Stimulated activated CD8-positive, alpha-beta memory T cell treated with anti-CD3 and anti-CD28 coated beads, Interleukin-7, amount 100 ng/mL, for 24 hours (primary cell): ENCODE results near the gene VAMP4.
"Not testable (repeated sequence)": the region's sequence is repeated elsewhere in the genome, so short reads cannot be mapped to it uniquely, and the experiment has no call there.

ENCODE experiments used
- DNase-seq: peaks from one replicate; pipeline ENCODE4 v3.0.0-alpha.2; 2020; ENCODE audit warnings: low read depth

The VAMP4 gene

DNA sequence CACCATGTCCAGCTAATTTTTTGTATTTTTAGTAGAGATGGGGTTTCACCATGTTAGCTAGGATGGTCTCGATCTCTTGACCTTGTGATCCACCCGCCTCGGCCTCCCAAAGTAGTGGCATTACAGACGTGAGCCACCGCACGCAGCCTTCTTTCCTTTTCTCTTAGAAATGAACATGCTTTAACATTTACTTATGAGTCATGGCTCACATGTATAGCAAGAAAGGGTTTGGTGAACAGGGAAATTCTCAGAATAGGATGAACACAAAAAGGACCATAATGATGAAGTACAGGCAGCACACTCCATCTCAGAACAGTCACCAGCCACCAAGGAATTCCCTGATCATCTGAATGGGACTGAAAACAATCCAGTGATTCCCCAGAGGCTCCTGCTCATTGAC, 9.4 kb upstream of the VAMP4 start:
- no peak for DNase-seq

DNA sequence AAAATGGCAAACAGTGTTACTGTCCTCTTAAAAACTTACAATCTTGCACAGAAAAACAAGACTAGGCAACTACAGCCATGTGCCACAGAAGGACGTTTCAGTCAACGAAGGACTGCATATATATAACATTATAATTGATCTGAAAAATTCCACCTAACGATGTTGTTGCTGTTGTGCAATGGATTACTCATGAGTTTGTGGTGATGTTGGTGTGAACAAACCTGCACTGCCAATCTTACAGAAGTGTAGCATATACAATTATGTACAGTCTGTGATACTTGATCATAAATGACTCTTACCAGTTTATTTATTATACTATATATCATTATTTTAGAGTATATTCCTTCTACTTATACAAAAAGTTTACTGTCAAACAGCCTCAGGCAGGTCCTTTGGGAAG, 6.8 kb upstream of the VAMP4 start:
- no peak for DNase-seq

DNA sequence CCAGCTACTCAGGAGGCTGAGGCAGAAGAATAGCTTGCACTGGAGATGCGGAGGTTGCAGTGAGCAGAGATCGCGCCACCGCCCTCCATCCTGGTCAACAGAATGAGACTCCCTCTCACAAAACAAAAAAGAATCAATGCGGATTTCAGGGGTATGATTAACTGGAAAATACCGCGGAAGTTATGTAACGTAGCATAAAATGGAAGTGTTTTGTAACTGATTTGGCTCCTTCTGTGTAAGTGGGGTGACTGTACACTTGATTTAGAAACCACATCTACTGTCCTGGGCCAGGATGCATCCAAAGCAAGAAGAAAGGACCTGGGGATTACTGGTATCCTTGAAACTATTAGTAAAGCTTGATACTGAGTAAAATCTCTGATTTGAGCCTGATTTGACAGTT, 3.1 kb upstream of the VAMP4 start:
- no peak for DNase-seq

GRCh38 chr1:171743081-171743870, 1.4 kb upstream of the VAMP4 start:
- no peak for DNase-seq

GRCh38 chr1:171742577-171742922, 685 bp upstream of the VAMP4 start:
- DNase-seq = no peak

DNA sequence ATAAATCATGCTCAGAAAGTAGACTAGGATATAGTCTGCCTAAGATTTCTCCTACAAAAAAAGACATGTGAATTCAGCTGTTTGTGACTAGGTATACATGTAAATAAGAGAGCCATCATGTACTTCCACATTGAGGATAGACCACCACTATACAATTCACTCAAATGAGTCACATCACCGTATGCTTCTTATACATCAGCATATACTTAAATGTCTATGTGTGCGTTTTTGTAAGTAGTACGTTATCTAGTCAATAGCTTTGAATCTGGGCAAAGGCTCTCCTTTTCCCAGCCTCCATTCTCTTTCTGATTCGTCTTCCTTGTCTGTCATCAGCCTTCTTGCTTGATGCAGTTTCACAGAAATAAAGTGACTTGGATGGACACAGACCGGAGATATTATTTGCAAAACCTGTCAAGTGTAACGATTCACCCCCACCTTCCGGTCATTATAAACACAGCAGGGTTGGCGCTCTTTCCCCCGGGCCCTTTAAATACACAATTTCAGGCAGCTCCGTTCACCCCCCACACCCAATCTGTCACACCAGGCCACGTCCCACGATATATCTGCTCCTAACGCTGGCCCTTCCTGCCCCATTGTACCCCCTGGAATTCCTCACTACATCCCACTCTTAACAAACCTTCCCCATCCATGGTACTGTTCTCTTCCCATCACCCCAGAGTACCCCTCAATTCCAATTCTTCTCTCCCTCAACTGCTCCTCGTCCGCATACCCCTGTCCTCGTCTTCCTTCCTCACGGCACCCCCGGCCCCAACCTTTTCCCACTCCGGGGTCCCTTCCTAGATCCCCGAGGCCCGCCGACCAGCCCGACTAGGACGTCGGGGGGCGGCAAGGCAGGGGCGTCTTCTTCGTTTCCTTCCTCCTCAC, 636 bp downstream of the VAMP4 start:
- no peak for DNase-seq

GRCh38 chr1:171740356-171740863, 1.5 kb downstream of the VAMP4 start:
- DNase-seq = no peak

DNA sequence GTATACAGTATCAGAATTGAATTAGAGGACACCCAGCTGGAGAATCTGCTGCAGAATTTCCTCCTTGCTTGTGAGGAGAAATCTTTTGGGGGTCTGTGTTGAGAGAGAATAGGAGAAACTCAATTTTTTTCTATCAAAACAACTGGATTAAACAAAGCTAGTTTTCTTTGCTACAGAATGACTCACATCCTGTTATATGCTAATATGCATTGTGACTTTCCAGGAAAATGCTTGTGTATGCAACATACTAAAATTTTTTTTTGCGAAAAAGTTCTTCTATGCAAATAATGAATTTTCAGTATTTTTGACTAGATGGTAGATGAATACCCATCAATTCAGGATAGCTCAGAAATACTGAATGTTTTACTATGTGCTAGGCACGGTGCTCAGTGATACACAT, 2.2 kb downstream of the VAMP4 start:
- no peak for DNase-seq

GRCh38 chr1:171738911-171739310, 3.0 kb downstream of the VAMP4 start:
- no peak for DNase-seq

- DNase-seq = no peak
These were observed 5.7 kb downstream of the VAMP4 start for GRCh38 chr1:171736196-171736595.

GRCh38 chr1:171730052-171730451, 11.8 kb downstream of the VAMP4 start:
- no peak for DNase-seq

DNA sequence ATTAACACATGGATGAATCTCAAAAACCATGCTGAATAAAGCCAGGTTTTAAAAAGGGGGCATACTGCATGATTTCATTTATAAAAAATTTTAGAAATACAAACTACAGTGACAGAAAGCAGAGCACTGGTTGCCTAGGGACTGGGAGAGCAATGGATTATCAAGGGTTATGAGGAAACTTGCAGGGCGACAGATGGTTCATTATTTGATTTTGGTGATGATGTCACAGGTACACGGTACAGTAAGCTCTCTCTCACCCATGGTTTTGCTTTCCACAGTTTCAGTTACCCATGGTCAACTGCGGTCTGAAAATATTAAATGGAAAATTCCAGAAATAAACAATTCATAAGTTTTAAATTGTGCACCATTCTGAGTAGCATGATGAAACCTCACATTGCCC, 14.1 kb downstream of the VAMP4 start:
- DNase-seq = no peak

DNA sequence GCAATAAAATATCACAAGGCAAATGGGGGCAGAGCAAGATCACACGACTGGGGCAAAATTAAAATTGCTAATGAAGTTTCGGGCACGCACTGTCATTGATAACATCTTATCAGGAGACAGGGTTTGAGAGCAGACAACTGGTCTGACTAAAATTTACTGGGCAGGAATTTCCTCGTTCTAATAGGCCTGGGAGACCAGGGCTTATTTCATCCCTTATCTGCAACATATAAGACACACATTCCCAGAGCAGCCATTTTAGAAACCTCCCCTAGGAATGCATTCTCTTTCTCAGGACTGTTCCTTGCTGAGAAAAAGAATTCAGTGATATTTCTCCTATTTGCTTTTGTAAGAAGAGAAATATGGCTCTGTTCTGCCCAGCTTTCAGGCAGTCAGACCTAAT, 18.7 kb downstream of the VAMP4 start:
- DNase-seq = not testable (repeated sequence)

DNA sequence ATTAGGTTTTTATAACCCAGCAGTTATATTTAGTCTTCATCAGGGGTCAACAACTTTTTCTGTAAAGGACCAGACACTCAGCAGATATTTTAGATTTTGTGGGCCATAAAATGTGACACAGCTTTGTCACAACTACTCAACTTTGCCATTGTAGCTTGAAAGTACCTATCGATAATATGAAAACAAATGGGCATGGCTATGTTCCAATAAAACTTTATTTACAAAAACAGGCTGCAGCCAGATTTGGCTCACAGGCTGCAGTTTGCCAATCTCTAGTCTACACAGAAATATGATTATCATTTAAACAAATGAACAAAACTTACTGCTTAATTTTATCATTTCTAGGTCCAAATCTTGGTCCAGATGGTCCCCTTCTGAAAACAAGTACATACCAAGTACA, 23.0 kb downstream of the VAMP4 start:
- DNase-seq = no peak

DNA sequence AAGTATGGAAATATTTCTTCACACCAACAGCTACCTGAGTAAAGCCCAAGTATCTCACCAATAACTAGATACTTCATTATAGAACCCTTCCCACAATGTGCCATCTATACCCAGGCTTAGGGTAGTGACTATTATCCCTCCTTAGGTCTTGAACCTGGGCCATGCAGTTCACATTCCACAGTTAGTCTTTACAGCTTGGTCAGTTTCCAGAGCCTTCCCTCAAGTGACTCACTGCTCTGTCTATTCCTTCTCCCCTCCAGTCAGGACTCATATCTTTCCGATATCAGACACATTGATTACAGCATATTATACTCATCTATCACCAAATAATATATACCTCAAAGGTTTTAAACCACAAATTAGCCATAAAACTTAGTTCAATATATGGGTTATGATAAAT, 23.6 kb downstream of the VAMP4 start:
- DNase-seq = no peak

DNA sequence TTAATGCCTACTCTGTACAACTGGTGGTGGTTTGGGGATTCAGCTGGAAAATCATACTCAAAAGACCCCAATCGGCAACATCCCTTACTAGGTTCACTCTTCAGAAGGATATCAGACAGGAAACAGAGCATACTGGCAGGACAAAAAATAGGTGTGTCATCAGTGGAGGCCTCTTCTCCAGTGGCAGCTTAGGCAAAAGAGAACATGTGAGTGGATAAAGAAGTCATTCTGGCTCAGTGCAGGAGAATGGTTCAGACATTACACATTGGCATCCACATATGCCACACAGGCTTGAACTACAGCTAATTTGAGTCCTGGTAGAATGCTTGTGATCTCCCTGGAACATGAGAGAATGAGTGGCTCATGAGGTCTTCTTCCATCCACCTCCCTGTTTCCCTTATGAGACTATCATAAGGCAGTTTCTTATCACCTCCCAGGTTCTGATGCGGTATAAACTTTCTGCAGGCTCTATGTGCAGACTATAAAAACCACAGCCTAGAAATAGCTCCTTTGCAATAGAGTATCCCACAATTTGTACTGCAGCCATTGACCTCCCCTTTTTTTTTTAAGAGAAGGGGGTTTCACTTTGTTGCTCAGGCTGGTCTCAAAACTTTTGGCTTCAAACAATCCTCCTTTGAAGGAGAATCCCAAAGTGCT, 24.7 kb downstream of the VAMP4 start:
- DNase-seq = no peak

DNA sequence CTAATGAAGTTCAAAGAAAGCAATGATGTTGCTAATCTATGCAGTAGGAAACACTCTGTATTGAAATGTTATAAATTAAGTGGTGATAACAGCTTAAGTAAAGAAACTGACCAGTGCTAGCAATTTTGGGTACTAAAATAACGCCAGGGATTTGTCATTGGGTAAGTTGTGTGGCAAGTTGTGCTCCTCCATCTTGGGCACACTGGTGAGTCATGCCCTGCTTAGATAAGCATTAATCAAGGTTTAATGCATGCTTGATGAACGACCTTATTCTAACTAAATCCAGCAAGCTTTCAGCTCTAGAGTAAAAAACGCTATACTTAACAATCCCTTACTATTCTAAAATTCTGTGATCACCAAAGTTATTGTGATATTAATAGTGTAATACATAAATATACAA, 25.2 kb downstream of the VAMP4 start:
- DNase-seq = no peak

- no peak for DNase-seq
These were observed 26.0 kb downstream of the VAMP4 start for GRCh38 chr1:171715813-171716251.

DNA sequence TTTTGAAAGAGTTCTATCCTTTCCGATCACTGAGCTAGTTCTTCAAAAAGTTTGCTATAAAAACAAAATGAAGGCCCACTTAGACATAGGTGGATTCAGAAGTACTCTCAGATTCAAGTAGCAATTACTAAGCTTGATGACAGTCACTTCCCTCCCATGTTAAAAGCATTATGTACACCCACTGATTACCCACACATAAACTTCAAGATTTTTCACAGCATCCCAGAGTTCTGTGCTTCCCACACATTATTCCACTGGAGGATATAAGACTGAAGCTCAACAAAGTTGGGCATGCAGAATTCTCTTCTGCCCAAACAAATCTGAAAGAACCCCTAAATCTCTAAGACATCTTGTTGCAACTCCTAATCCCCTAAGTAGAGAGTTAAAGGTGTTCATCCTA, 29.5 kb downstream of the VAMP4 start:
- no peak for DNase-seq

GRCh38 chr1:171711643-171712042, 30.2 kb downstream of the VAMP4 start:
- DNase-seq = no peak

GRCh38 chr1:171707583-171707982, 34.3 kb downstream of the VAMP4 start:
- no peak for DNase-seq

- DNase-seq = no peak
These were observed 39.3 kb downstream of the VAMP4 start for GRCh38 chr1:171702598-171702997.

DNA sequence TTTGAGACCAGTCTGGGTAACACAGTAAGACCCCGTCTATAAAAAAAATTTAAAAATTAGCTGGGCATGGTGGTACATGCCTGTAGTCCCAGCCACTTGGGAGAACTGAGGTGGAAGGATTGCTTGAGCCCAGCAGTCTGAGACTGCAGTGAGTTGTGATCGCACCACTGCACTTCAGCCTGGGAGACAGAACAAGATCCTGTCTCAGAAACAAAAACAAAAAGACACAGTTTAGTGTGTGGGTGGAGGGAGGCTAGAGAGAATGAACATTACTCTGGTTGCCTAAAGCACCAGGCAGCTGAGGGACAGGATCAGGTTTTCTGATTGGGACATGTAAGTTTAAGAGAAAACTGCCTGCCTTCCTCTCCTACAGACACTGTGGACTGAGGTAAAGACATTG, 42.3 kb downstream of the VAMP4 start:
- DNase-seq = no peak
